Measurements from ENCODE around the gene IL12RB2.

GRCh38 chr1:67261680-67262079 lies 46.0 kb upstream of the IL12RB2 start:
- TF ChIP-seq CTCF (IDR thresholded peaks at IDR 0.05), result no peak
- no peak for TF ChIP-seq POLR2AphosphoS5 (IDR thresholded peaks at IDR 0.05)
- TF ChIP-seq POLR2A (IDR thresholded peaks at IDR 0.05), result no peak
- TF ChIP-seq EP300 (IDR thresholded peaks at IDR 0.05), result no peak
